HL-60 (cell line): ENCODE data around the gene SGCA.

Experiments
- DNase-seq, 2 experiments: peaks; one replicate each; pipeline ENCODE4 v3.0.0-alpha.2; 2010 to 2020; ENCODE audit warnings: low read depth in 1 of 2, low spot score in 1 of 2
- H3K27ac ChIP-seq: fragments of 250-450 bp; sonication (Bioruptor Pico); replicated peaks from 2 replicates; pipeline ENCODE4 v1.5.1; 2020; ENCODE audit warnings: mild to moderate bottlenecking, moderate library complexity
- H3K27me3 ChIP-seq: fragments of 250-450 bp; sonication (Bioruptor Pico); 2 replicates; pipeline ENCODE4 v1.5.1; 2021; ENCODE audit warnings: mild to moderate bottlenecking, moderate library complexity; ENCODE audit not compliant: insufficient read depth, poor library complexity, severe bottlenecking
- H3K4me3 ChIP-seq: replicated peaks from 2 replicates; pipeline ENCODE4 v1.5.1; 2011; ENCODE audit warnings: mild to moderate bottlenecking, control low read depth, low read length; ENCODE audit not compliant: insufficient read depth
- GABPA ChIP-seq: IDR thresholded peaks from 2 replicates; pipeline ENCODE4 v1.6.1; 2012; ENCODE audit warnings: low read depth
- POLR2AphosphoS5 ChIP-seq: IDR thresholded peaks from 2 replicates; pipeline ENCODE4 v1.6.1; 2012; ENCODE audit warnings: low read depth
- SPI1 ChIP-seq: IDR thresholded peaks from 2 replicates; pipeline ENCODE4 v1.6.1; 2012; ENCODE audit warnings: low read depth, mild to moderate bottlenecking, borderline replicate concordance
- TF ChIP-seq, protein P1 (sequence below): IDR thresholded peaks from 2 replicates; pipeline ENCODE4 v1.6.1; 2012; ENCODE audit warnings: low read depth; ENCODE audit not compliant: insufficient replicate concordance
- TF ChIP-seq, protein P2 (sequence below): IDR thresholded peaks from one replicate; pipeline ENCODE4 v1.5.1; 2011; ENCODE audit warnings: low read length, control low read depth, inconsistent platforms; ENCODE audit not compliant: insufficient read depth

The SGCA gene

DNA sequence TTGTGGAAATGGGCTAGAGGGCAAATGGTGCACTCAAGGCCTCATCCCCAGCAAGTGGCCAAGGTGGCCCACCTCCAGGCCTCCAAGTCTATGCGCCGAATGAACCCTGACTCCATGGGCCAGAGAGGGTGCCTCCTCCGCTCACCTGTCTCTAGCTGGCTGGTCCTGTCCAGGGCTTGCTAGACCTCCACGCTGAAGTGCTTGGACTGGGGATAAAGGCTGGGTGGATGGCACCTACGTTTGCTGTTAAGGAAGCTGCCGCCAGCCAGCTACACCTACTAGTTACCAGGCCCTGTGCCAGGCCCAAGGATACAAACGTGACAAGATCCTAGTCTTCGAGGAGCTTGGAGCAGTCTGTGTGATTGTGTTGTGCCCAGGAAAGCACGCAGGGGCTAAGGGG is 739 bp upstream of the SGCA start:
- TF ChIP-seq POLR2AphosphoS5 (no peak), SPI1 (no peak), GABPA (no peak)
- TF ChIP-seq, protein P1, sequence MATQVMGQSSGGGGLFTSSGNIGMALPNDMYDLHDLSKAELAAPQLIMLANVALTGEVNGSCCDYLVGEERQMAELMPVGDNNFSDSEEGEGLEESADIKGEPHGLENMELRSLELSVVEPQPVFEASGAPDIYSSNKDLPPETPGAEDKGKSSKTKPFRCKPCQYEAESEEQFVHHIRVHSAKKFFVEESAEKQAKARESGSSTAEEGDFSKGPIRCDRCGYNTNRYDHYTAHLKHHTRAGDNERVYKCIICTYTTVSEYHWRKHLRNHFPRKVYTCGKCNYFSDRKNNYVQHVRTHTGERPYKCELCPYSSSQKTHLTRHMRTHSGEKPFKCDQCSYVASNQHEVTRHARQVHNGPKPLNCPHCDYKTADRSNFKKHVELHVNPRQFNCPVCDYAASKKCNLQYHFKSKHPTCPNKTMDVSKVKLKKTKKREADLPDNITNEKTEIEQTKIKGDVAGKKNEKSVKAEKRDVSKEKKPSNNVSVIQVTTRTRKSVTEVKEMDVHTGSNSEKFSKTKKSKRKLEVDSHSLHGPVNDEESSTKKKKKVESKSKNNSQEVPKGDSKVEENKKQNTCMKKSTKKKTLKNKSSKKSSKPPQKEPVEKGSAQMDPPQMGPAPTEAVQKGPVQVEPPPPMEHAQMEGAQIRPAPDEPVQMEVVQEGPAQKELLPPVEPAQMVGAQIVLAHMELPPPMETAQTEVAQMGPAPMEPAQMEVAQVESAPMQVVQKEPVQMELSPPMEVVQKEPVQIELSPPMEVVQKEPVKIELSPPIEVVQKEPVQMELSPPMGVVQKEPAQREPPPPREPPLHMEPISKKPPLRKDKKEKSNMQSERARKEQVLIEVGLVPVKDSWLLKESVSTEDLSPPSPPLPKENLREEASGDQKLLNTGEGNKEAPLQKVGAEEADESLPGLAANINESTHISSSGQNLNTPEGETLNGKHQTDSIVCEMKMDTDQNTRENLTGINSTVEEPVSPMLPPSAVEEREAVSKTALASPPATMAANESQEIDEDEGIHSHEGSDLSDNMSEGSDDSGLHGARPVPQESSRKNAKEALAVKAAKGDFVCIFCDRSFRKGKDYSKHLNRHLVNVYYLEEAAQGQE = no peak
- TF ChIP-seq, protein P2, sequence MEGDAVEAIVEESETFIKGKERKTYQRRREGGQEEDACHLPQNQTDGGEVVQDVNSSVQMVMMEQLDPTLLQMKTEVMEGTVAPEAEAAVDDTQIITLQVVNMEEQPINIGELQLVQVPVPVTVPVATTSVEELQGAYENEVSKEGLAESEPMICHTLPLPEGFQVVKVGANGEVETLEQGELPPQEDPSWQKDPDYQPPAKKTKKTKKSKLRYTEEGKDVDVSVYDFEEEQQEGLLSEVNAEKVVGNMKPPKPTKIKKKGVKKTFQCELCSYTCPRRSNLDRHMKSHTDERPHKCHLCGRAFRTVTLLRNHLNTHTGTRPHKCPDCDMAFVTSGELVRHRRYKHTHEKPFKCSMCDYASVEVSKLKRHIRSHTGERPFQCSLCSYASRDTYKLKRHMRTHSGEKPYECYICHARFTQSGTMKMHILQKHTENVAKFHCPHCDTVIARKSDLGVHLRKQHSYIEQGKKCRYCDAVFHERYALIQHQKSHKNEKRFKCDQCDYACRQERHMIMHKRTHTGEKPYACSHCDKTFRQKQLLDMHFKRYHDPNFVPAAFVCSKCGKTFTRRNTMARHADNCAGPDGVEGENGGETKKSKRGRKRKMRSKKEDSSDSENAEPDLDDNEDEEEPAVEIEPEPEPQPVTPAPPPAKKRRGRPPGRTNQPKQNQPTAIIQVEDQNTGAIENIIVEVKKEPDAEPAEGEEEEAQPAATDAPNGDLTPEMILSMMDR = no peak

DNA sequence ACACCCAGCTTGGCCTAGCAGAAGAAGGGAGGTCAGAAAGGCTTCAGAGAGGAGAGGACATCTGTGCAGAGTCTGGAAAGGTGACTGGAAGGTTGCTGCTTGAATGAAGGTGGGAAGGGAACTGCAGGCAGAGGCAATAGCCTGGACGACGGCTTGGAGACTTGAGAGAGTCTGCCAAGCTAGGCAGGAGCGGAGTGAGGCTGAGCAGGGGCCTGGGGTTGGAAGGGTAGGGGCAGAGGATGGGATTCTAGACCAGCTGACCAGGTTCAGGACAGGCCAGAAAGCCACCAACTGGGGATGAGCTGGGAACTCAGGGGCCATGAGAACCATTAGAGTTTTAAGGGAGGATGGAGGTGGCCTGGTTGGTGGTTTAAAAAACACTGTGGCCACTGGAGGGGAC is 339 bp upstream of the SGCA start:
- no peak for DNase-seq
- Histone ChIP-seq H3K27ac (no peak overlapping the region), H3K27me3 (peaks cover 5% of the 10 kb centered on the region), H3K4me3 (no peak overlapping the region)
- TF ChIP-seq SPI1 (no peak), POLR2AphosphoS5 (no peak), GABPA (no peak)
- TF ChIP-seq, protein P2 = no peak
- TF ChIP-seq, protein P1 = no peak

More for the DNA sequence above, 739 bp upstream of the SGCA start:
- Histone ChIP-seq H3K27me3 (peaks cover 5% of the 10 kb centered on the region), H3K27ac (no peak overlapping the region), H3K4me3 (no peak overlapping the region)
- DNase-seq = no peak

DNA sequence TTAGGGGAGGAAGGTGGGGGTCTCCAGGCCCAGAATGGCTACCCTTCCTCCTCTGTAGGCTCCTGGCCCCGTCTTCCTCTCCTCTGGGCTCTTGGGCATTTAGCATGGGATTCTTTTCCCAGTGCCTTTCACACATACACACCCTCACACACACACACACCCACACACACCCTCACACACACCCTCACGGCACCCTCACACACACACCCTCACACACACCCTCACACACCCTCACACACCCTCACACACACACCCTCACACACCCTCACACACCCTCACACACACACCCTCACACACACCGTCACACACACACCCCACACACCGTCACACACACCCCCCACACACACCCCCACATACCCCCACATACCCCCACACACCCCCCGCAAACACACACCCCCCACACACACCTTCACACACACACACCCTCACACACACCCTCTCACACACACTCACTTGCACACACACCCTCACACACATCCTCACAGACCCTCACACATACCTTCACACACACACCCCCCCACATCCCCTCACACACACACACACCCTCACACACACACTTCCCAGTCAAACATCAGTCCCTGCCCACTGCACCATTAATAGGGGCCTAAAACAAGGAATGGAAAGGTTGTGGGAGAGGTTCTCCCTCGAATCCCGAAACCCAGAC is 845 bp downstream of the SGCA start:
- TF ChIP-seq, protein P2 = no peak
- no peak for TF ChIP-seq GABPA
- no peak for DNase-seq
- Histone ChIP-seq H3K27ac (no peak overlapping the region), H3K27me3 (peaks cover 5% of the 10 kb centered on the region), H3K4me3 (no peak overlapping the region)

DNA sequence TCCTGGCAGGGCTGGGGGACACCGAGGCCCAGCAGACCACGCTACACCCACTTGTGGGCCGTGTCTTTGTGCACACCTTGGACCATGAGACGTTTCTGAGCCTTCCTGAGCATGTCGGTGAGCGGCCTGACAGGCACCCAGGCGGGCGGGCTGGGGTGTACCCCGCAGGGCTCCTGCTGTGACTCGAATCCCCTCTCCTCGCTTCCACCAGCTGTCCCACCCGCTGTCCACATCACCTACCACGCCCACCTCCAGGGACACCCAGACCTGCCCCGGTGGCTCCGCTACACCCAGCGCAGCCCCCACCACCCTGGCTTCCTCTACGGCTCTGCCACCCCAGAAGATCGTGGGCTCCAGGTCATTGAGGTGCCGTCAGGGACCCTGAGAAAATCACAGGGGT is 1.6 kb downstream of the SGCA start:
- H3K27ac ChIP-seq = no peak overlapping the region
- H3K4me3 ChIP-seq = no peak overlapping the region
- no peak for DNase-seq
- peaks cover 5% of the 10 kb centered on the region for H3K27me3 ChIP-seq
- TF ChIP-seq SPI1 (no peak), POLR2AphosphoS5 (no peak), GABPA (no peak)
- TF ChIP-seq, protein P2 = no peak
- TF ChIP-seq, protein P1 = no peak
